ENCODE measurements around the gene KRT5.
"Not testable (repeated sequence)": the region's sequence is repeated elsewhere in the genome, so short reads cannot be mapped to it uniquely, and the experiment has no call there.

Gene KRT5

GRCh38 chr12:52488736-52489135 lies 31.5 kb downstream of the KRT5 start:
- ATAC-seq = no peak
- no peak for TF ChIP-seq ISL1 (CRISPR knock-in tag; IDR thresholded peaks at IDR 0.05)
- TF ChIP-seq GLIS3 (CRISPR knock-in tag; IDR thresholded peaks at IDR 0.05) = no peak
- no peak for TF ChIP-seq ZFP30 (CRISPR knock-in tag; IDR thresholded peaks at IDR 0.05)
- TF ChIP-seq, protein P1, sequence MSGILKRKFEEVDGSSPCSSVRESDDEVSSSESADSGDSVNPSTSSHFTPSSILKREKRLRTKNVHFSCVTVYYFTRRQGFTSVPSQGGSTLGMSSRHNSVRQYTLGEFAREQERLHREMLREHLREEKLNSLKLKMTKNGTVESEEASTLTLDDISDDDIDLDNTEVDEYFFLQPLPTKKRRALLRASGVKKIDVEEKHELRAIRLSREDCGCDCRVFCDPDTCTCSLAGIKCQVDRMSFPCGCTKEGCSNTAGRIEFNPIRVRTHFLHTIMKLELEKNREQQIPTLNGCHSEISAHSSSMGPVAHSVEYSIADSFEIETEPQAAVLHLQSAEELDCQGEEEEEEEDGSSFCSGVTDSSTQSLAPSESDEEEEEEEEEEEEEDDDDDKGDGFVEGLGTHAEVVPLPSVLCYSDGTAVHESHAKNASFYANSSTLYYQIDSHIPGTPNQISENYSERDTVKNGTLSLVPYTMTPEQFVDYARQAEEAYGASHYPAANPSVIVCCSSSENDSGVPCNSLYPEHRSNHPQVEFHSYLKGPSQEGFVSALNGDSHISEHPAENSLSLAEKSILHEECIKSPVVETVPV (CRISPR knock-in tag; IDR thresholded peaks at IDR 0.05) = no peak
- TF ChIP-seq ZC3H10 (CRISPR knock-in tag; IDR thresholded peaks at IDR 0.05) = no peak
- TF ChIP-seq RARB (CRISPR knock-in tag; IDR thresholded peaks at IDR 0.05) = no peak
- TF ChIP-seq, protein P2, sequence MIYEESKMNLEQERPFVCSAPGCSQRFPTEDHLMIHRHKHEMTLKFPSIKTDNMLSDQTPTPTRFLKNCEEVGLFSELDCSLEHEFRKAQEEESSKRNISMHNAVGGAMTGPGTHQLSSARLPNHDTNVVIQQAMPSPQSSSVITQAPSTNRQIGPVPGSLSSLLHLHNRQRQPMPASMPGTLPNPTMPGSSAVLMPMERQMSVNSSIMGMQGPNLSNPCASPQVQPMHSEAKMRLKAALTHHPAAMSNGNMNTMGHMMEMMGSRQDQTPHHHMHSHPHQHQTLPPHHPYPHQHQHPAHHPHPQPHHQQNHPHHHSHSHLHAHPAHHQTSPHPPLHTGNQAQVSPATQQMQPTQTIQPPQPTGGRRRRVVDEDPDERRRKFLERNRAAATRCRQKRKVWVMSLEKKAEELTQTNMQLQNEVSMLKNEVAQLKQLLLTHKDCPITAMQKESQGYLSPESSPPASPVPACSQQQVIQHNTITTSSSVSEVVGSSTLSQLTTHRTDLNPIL (CRISPR knock-in tag; IDR thresholded peaks at IDR 0.05; ENCODE audit: low read depth) = no peak
- TF ChIP-seq ESRRG (CRISPR knock-in tag; IDR thresholded peaks at IDR 0.05) = no peak
- TF ChIP-seq POU6F1 (CRISPR knock-in tag; IDR thresholded peaks at IDR 0.05; ENCODE audit: borderline replicate concordance, low read depth) = no peak
- no peak for TF ChIP-seq SNAI2 (CRISPR knock-in tag; IDR thresholded peaks at IDR 0.05)
- TF ChIP-seq, protein P3, sequence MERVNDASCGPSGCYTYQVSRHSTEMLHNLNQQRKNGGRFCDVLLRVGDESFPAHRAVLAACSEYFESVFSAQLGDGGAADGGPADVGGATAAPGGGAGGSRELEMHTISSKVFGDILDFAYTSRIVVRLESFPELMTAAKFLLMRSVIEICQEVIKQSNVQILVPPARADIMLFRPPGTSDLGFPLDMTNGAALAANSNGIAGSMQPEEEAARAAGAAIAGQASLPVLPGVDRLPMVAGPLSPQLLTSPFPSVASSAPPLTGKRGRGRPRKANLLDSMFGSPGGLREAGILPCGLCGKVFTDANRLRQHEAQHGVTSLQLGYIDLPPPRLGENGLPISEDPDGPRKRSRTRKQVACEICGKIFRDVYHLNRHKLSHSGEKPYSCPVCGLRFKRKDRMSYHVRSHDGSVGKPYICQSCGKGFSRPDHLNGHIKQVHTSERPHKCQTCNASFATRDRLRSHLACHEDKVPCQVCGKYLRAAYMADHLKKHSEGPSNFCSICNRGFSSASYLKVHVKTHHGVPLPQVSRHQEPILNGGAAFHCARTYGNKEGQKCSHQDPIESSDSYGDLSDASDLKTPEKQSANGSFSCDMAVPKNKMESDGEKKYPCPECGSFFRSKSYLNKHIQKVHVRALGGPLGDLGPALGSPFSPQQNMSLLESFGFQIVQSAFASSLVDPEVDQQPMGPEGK (CRISPR knock-in tag; IDR thresholded peaks at IDR 0.05; ENCODE audit: borderline replicate concordance) = no peak
- TF ChIP-seq ARNTL (CRISPR knock-in tag; IDR thresholded peaks at IDR 0.05; ENCODE audit: borderline replicate concordance, low read depth) = no peak
- TF ChIP-seq ZFP3 (CRISPR knock-in tag; IDR thresholded peaks at IDR 0.05) = no peak
- no peak for TF ChIP-seq TOX (CRISPR knock-in tag; IDR thresholded peaks at IDR 0.05; ENCODE audit: borderline replicate concordance)
- no peak for TF ChIP-seq CSDC2 (CRISPR knock-in tag; IDR thresholded peaks at IDR 0.05)

GRCh38 chr12:52487744-52488443 lies 32.3 kb downstream of the KRT5 start:
- not testable (repeated sequence) for ATAC-seq

DNA sequence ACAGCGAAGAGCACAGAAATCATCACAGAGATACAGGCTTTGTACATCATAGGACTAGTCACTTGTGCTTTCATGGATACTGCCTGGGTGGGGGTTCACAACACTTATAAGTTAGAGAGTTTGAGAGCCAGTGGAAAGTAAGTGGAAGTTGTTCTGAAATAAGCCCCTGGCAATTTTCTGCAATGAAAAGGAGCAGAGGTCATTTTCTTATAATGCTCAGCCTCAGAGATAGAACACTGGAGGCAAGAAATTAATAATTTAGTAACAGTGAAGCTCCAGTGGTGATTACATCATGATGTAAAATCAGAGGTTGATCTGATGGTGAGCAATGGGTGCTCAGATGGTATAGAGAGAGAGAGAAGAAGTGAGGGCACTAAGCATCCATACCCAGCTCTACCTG lies 33.0 kb downstream of the KRT5 start:
- no peak for ATAC-seq
- TF ChIP-seq GLIS3 (CRISPR knock-in tag; IDR thresholded peaks at IDR 0.05) (no peak), ZFP3 (CRISPR knock-in tag; IDR thresholded peaks at IDR 0.05) (no peak), ISL1 (CRISPR knock-in tag; IDR thresholded peaks at IDR 0.05) (no peak), TOX (CRISPR knock-in tag; IDR thresholded peaks at IDR 0.05; ENCODE audit: borderline replicate concordance) (no peak), ZNF565 (CRISPR knock-in tag; conservative IDR thresholded peaks at IDR 0.05; ENCODE audit: low read depth) (no peak), TCF4 (CRISPR knock-in tag; IDR thresholded peaks at IDR 0.05; ENCODE audit: borderline replicate concordance) (no peak), ZNF8 (CRISPR knock-in tag; IDR thresholded peaks at IDR 0.05) (no peak), ZC3H10 (CRISPR knock-in tag; IDR thresholded peaks at IDR 0.05) (no peak), PPARA (CRISPR knock-in tag; IDR thresholded peaks at IDR 0.05; ENCODE audit: borderline replicate concordance) (no peak), ZNF70 (CRISPR knock-in tag; IDR thresholded peaks at IDR 0.05) (no peak), ARNTL (CRISPR knock-in tag; IDR thresholded peaks at IDR 0.05; ENCODE audit: borderline replicate concordance, low read depth) (no peak), OSR1 (CRISPR knock-in tag; IDR thresholded peaks at IDR 0.05) (no peak), SNAI2 (CRISPR knock-in tag; IDR thresholded peaks at IDR 0.05) (no peak)
- TF ChIP-seq, protein P3 (CRISPR knock-in tag; IDR thresholded peaks at IDR 0.05; ENCODE audit: borderline replicate concordance) = no peak
- TF ChIP-seq, protein P2 (CRISPR knock-in tag; IDR thresholded peaks at IDR 0.05; ENCODE audit: low read depth) = no peak

Measured in SK-N-SH treated with all-trans-retinoic acid at 6 μM for 48 hours (cell line).